ENCODE measurements around the gene CXCR5. TPM values are rescaled to one million over a fixed set of nuclear protein-coding genes. Genes with fewer than 3 reads are reported as not detected.

The CXCR5 gene
- total RNA-seq, 1 donor from 2014 or later: not detected

- no peaks in the 10 kb centered on the region for H3K36me3 Mint-ChIP-seq (ENCODE audit: unreplicated experiment)
- no peak for DNase-seq
- no peak overlapping the region for H3K4me3 Mint-ChIP-seq (ENCODE audit: unreplicated experiment)
- TF ChIP-seq, protein P1, sequence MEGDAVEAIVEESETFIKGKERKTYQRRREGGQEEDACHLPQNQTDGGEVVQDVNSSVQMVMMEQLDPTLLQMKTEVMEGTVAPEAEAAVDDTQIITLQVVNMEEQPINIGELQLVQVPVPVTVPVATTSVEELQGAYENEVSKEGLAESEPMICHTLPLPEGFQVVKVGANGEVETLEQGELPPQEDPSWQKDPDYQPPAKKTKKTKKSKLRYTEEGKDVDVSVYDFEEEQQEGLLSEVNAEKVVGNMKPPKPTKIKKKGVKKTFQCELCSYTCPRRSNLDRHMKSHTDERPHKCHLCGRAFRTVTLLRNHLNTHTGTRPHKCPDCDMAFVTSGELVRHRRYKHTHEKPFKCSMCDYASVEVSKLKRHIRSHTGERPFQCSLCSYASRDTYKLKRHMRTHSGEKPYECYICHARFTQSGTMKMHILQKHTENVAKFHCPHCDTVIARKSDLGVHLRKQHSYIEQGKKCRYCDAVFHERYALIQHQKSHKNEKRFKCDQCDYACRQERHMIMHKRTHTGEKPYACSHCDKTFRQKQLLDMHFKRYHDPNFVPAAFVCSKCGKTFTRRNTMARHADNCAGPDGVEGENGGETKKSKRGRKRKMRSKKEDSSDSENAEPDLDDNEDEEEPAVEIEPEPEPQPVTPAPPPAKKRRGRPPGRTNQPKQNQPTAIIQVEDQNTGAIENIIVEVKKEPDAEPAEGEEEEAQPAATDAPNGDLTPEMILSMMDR (IDR thresholded peaks at IDR 0.05; ENCODE audit: partially characterized antibody, unreplicated experiment): no peak
- peaks cover 1% of the 10 kb centered on the region for H3K27me3 Mint-ChIP-seq (ENCODE audit: unreplicated experiment)
- no peak overlapping the region for H3K27ac Mint-ChIP-seq (ENCODE audit: unreplicated experiment)
- H3K4me1 Mint-ChIP-seq (ENCODE audit: low read depth, unreplicated experiment): peaks cover 10% of the 10 kb centered on the region
- peaks cover 6% of the 10 kb centered on the region for H3K9me3 Mint-ChIP-seq (ENCODE audit: unreplicated experiment)
Observed at GRCh38 chr11:118931571-118931970, 47.9 kb downstream of the CXCR5 start.

GRCh38 chr11:118933486-118933885, 49.8 kb downstream of the CXCR5 start:
- Mint-ChIP-seq H3K4me1 (ENCODE audit: low read depth, unreplicated experiment) (peaks cover 4% of the 10 kb centered on the region), H3K9me3 (ENCODE audit: unreplicated experiment) (no peaks in the 10 kb centered on the region), H3K27me3 (ENCODE audit: unreplicated experiment) (peaks cover 2% of the 10 kb centered on the region), H3K4me3 (ENCODE audit: unreplicated experiment) (no peak overlapping the region), H3K27ac (ENCODE audit: unreplicated experiment) (no peak overlapping the region), H3K36me3 (ENCODE audit: unreplicated experiment) (no peaks in the 10 kb centered on the region)
- DNase-seq: no peak
- TF ChIP-seq, protein P1 (IDR thresholded peaks at IDR 0.05; ENCODE audit: partially characterized antibody, unreplicated experiment): no peak

- peaks cover 3% of the 10 kb centered on the region for H3K4me1 Mint-ChIP-seq (ENCODE audit: low read depth, unreplicated experiment)
- H3K4me3 Mint-ChIP-seq (ENCODE audit: unreplicated experiment): no peak overlapping the region
- H3K27me3 Mint-ChIP-seq (ENCODE audit: unreplicated experiment): peaks cover 2% of the 10 kb centered on the region
- H3K9me3 Mint-ChIP-seq (ENCODE audit: unreplicated experiment): no peaks in the 10 kb centered on the region
- no peak overlapping the region for H3K27ac Mint-ChIP-seq (ENCODE audit: unreplicated experiment)
- no peak for DNase-seq
- TF ChIP-seq, protein P1 (IDR thresholded peaks at IDR 0.05; ENCODE audit: partially characterized antibody, unreplicated experiment): no peak
- H3K36me3 Mint-ChIP-seq (ENCODE audit: unreplicated experiment): no peaks in the 10 kb centered on the region
Observed at GRCh38 chr11:118935376-118935775, 51.7 kb downstream of the CXCR5 start.

DNA sequence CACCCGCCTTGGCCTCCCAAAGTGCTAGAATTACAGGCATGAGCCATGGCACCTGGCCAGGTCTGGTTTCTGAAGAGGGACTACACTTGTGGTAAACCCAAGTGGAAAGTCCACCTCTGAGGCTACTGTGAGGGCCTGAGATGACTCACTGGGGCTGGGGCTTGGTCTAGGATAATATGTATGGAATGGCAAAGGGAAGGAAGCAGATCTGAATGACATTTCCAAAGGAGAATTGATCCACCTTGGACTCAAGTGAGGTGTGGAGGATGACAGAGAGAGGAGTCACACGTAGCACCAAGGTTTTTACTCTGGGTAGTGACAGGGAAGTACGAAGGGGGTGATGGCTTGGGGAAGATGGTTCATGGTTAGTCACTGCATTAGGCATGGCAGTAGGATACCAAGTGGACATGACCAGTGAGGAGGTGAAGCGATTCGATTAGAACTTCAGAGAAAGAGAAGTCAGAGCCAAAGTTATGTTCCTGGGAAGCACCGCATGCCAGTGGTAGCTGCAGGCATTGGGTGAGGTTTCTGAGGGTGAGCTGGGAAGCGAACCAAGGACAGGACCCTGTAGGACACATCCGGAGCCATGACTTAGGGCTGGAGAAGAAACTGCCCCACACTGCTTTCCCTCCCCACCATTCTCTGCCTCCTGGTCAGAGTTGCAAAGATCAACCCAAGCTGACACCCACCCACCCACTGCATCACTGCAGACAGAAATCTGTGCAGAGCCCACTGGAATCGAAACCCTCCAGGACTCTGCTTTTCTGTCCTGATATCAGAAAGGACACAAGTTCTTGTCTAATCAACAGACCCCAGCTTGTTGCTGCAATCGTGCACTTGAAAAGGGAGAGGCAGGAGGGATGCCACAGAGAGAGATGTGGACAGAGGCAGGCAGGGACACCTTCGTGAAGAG, 55.1 kb downstream of the CXCR5 start:
- TF ChIP-seq, protein P1 (IDR thresholded peaks at IDR 0.05; ENCODE audit: partially characterized antibody, unreplicated experiment): no peak
- H3K27ac Mint-ChIP-seq (ENCODE audit: unreplicated experiment): no peak overlapping the region
- no peaks in the 10 kb centered on the region for H3K4me1 Mint-ChIP-seq (ENCODE audit: low read depth, unreplicated experiment)
- H3K9me3 Mint-ChIP-seq (ENCODE audit: unreplicated experiment): no peaks in the 10 kb centered on the region
- H3K36me3 Mint-ChIP-seq (ENCODE audit: unreplicated experiment): no peaks in the 10 kb centered on the region
- H3K4me3 Mint-ChIP-seq (ENCODE audit: unreplicated experiment): no peak overlapping the region
- peaks cover 2% of the 10 kb centered on the region for H3K27me3 Mint-ChIP-seq (ENCODE audit: unreplicated experiment)
- no peak for DNase-seq

- DNase-seq: no peak
- TF ChIP-seq, protein P1 (IDR thresholded peaks at IDR 0.05; ENCODE audit: partially characterized antibody, unreplicated experiment): no peak
Observed at GRCh38 chr11:118939404-118939915, 55.8 kb downstream of the CXCR5 start.

More at GRCh38 chr11:118939404-118939915, 55.8 kb downstream of the CXCR5 start:
- Mint-ChIP-seq H3K4me1 (ENCODE audit: low read depth, unreplicated experiment) (no peaks in the 10 kb centered on the region), H3K27ac (ENCODE audit: unreplicated experiment) (no peak overlapping the region), H3K9me3 (ENCODE audit: unreplicated experiment) (no peaks in the 10 kb centered on the region), H3K4me3 (ENCODE audit: unreplicated experiment) (no peak overlapping the region), H3K27me3 (ENCODE audit: unreplicated experiment) (peaks cover 2% of the 10 kb centered on the region), H3K36me3 (ENCODE audit: unreplicated experiment) (no peaks in the 10 kb centered on the region)
